GM18502 (cell line): ENCODE results near the gene AGXT.

ENCODE experiments used
- ATAC-seq: cut with Tn5 transposase; IDR thresholded peaks from one replicate; pipeline ENCODE4 v1.9.1; 2021; ENCODE audit warnings: mild to moderate bottlenecking; ENCODE audit not compliant: unreplicated experiment, poor library complexity

The AGXT gene

GRCh38 chr2:240912878-240913809, 44.5 kb downstream of the AGXT start:
- no peak for ATAC-seq

DNA sequence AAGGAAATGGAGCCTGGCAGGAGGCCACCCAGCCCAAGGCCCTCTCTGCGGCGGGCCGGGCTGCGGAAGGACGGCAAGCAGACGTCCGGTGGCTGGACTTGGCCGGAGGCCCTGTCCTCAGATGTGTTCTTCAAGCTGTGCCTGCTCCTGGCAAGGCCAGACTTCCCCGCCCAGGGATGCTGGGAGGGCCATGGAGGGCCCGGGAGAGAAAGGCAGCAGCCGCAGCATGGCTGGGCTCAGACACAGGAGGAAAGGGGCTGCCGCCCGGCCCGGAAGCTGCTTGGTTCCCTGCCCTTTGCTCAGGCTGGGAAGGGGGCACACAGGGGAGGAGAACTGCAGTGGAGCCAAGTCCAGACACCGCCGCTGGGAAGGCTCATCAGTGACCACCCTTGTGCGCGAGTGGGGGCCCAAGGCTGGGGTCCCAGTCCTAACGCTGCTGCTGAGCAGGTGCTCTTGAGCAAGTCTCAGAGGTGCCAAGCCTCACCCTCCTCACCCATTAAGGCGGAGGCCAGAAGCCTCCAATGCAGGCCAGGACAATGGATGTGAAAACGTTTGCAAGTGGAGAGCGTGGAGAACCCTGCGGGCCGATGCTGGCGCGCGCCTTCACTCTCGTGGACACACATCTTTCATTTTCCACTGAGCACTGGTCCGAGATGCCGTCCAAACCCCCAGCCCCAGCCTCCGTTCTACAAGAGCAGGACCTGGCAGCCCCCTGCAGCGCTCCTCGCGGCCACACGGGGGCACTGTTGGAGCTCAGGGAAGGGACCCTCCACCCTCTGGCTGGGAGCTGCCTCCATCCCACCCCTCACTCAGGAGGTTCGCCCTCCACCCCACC, 45.4 kb downstream of the AGXT start:
- ATAC-seq: no peak

DNA sequence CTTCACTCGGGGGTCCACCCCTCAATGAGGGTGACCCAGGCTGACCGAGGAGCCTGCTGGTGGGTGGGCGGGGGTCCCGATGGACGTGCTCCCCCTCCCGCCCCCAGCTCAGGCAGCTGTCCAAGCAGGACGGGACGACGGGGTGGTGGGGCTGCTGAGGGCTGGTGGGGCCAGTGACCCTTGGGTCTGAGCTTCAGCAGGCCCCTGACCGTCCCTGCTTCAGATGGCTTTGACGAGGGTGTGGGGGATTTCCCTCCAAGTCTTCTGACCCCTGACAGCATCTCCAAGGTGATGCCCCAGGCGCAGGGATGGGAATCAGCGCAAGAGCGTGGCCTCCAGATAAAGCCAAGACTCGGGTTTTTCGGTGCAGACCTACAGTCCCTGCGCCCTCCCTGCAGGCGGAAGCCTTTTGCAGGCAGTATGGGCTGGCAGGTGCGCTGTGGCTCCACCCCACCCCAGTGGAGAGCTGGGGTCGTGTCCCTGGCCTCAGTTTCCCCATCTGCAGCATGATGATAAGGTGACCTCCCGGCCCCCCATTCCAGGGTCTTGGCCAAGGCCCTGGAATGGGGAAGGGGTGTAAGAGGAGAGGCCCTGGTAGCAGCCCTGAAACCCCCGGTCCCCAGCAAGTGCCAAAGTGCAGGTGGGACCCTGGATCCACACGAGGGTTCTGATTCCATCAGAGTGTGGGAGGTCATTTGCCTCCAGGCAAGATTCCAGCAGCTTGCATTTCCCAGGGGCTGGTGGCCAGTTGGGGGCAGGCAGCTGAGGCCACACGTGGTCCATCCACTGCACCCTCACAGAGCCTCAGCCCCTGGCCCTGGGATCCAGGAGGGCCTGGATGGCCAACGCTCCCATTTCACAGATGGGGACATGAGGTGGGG, 46.3 kb downstream of the AGXT start:
- no peak for ATAC-seq

GRCh38 chr2:240915526-240916341, 47.1 kb downstream of the AGXT start:
- no peak for ATAC-seq

GRCh38 chr2:240916571-240917008, 48.0 kb downstream of the AGXT start:
- ATAC-seq: no peak

GRCh38 chr2:240917009-240917683, 48.5 kb downstream of the AGXT start:
- ATAC-seq: no peak

DNA sequence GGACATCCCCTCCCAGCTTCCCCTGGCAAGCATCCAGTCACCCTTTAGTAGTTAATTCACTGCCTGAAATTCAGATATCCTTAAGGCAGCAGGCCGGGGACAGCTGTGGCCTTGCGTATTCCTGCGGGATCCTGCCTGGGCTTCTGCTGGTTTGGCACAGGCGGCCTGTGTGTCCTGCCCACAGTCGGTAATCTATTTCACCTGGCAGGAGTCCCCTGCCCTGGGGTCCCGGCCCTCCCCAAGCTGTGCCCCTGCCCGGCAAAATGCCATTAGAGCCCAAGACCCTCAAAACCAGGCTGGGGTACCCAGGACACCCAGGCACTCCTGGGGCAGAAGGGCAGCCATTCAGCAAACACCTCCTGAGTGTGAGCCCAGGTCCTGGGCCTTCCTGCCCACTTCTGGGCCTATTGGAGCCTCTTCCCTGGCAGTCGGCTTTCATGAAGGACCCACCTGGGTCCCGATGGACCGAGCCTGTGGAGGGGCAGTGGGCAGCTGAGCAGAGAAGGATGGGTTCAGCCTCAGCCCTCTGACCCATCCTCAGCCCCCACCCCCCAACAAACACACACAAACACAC, 49.1 kb downstream of the AGXT start:
- ATAC-seq: no peak

GRCh38 chr2:240918258-240919091, 49.9 kb downstream of the AGXT start:
- no peak for ATAC-seq

DNA sequence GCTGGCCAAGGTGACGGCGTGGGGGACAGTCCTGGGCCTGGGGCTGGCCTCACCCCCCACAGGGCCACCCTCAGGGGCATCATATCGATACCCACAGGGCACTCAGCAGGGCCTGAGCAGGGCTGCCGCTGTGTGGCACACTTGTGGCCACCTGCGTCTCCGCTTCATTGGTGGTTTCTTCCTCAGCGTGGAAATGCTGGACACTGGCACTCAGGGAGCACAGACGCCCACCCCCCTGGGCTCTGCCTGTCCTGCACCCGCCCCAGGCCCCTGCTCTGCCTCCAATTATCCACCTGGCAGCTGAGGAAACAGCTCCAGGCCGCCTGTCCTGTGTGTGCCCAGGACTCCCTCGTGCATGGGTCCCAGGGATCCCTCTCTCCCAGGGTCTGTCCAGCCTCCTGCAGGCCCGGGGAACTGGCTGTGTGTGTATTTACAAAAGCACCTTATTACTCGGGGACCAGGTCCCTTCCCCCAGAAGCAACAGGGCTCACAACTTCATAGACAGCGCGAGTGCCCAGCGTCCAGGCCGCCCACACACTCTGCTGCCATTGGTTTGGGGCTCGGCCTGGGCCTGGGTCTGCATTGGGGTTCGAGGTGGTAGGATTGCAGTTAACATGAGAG, 50.6 kb downstream of the AGXT start:
- no peak for ATAC-seq

- no peak for ATAC-seq
Observed at GRCh38 chr2:240919786-240920782, 51.5 kb downstream of the AGXT start.

DNA sequence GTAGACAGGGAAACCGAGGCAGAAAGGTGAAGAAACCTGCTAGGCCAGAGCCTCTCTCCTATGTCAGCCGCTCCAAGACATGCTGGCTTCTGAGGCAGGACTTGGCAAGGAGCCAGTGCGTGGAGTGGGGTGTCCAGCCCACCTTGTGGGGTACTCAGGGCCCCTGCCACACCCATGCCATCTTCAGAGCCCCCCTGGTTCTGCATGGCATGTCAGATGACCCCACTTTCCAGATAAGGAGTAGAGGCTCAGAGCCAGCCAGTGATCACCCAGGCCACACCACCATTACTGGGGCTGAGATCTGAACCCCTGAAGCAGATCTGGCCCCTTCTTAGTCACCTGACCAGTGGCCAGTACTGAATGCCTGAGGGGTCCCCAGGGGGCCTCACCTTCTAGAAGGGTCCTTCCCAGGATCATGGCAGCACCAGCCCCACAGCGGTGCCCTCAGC, 52.2 kb downstream of the AGXT start:
- no peak for ATAC-seq

DNA sequence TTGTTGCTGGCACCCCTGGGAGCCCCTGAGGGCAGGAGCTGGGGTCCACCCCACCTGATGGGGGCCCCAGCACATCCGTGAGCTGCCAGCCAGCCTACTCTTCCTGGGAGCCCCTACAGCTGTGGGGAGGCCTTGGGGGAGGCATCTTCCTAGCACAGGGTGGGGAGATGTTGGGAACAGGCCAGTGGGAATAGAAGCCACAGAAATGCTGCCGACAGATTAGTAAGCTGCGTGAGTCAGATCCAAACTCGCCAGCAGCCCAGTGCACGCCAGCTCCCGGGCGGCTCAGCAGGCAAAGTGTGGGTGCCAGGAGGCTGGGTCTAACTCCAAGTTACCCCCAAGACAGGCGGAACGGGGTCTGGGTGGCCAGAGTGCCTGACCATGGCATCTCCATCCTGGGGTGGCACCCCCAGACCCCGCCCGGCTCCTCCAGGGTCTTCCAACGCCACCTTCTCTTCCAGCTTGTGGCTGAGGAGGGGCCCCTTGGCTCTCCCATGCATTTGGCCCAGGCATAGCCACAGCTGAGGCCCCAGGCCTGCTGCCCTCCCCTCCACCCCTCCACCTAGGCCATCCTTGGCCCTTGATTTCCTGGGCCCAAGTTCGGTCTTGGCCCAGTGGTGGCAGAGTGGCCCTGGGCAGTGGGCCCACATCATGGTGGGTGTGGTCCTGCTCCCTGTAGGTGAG, 52.8 kb downstream of the AGXT start:
- no peak for ATAC-seq

GRCh38 chr2:240921995-240922244, 53.3 kb downstream of the AGXT start:
- ATAC-seq: no peak

DNA sequence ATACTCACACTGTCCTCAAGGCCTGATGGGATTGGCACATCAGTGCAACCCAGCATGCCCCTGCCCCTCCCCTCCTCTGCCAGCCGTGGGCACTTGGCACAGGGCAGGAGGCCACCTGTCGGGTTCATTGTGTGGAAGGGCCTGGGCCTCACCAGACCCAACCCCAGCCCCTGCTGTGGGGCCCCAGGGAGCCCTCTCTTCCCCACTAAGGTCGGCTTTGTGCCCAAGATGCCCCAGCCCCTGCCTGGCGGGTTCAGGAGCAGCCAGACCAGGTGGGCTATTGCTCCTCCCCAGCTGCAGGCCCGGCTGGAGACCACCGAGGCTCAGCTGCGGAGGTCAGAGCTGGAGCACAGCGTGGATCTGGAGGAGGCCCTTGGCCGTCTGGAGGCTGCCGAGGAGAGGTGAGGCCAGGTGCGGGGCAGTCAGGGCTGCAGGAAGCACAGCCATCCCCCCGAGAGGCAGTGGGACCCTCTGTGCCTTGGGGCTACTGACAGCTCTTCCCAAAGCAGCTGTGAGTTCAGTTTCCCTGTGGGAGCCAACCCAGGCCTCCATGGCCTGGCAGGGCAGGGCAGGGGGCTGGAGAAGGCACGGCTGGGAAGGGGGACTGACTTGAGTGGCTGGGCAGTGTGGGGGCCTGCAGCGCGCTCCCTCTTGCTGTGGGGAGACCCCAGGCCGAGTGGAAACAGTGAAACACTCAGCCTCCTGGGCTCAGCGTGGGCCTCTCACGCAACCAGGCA, 53.8 kb downstream of the AGXT start:
- no peak for ATAC-seq

- ATAC-seq: no peak
Observed at GRCh38 chr2:240922982-240923537, 54.4 kb downstream of the AGXT start.
